B cell (primary cell): ENCODE results near the gene KCNQ5. TPM values are rescaled to one million over a fixed set of nuclear protein-coding genes. Genes with fewer than 3 reads are reported as not detected.

Source experiments
- ATAC-seq: fragments of 200-7000 bp; cut with Tn5 transposase; one replicate; pipeline ENCODE4 v1.10.0; 2021; ENCODE audit warnings: low read depth, mild to moderate bottlenecking, moderate number of reproducible peaks, moderate library complexity
- CTCF ChIA-PET: fragments of 350-600 bp; sonication (Branson Sonifier 250); formaldehyde crosslinking; loops from one replicate; lab custom pipeline; 2021; ENCODE audit warnings: antibody characterized with exemption, inconsistent platforms; lab: Charles Lee
- POLR2A ChIA-PET: fragments of 350-600 bp; sonication (Branson Sonifier 250); formaldehyde crosslinking; loops from one replicate; lab custom pipeline; 2021; ENCODE audit warnings: antibody characterized with exemption; lab: Charles Lee
- DNase-seq: peaks from one replicate; pipeline ENCODE4 v3.0.0; 2013
- H2AFZ ChIP-seq: 2 replicates; pipeline ENCODE4 v1.6.1; 2012; ENCODE audit warnings: mild to moderate bottlenecking, low read depth, low read length; ENCODE audit not compliant: insufficient read depth, poor library complexity, severe bottlenecking
- H3K27ac ChIP-seq, 2 donors: 1 replicate in 1 of 2; 2 replicates in 1 of 2; pipeline ENCODE4 v1.5.1; 2012 to 2013; ENCODE audit warnings: low read length in 2 of 2, mild to moderate bottlenecking in 2 of 2, moderate library complexity in 1 of 2
- H3K27me3 ChIP-seq, 4 experiments: fragments of 200-600 bp in 1 of 4; sonication (generic) in 1 of 4; replicated peaks in 1 of 4; 1 replicate in 2 of 4; 2 replicates in 2 of 4; pipeline versions ENCODE4 v1.6.1 to v1.7.0; 2013 to 2016; ENCODE audit warnings: low read length in 3 of 4, mild to moderate bottlenecking in 2 of 4, mixed read lengths in 1 of 4, moderate library complexity in 1 of 4; ENCODE audit not compliant: insufficient read depth in 4 of 4, control insufficient read depth in 3 of 4; ENCODE audit errors: control extremely low read depth in 1 of 4
- H3K36me3 ChIP-seq, 2 experiments: replicated peaks in 1 of 2; 1 replicate in 1 of 2; 2 replicates in 1 of 2; pipeline versions ENCODE4 v1.6.1 to v1.7.1; 2013; ENCODE audit warnings: low read length in 1 of 2; ENCODE audit not compliant: insufficient read depth in 2 of 2, control insufficient read depth in 1 of 2; ENCODE audit errors: control extremely low read depth in 1 of 2, extremely low read depth in 1 of 2
- H3K4me1 ChIP-seq, 2 donors: fragments of 200-600 bp in 1 of 2; sonication (generic) in 1 of 2; 1 replicate in 1 of 2; 2 replicates in 1 of 2; pipeline versions ENCODE4 v1.5.1 to v1.6.1; 2013 to 2017; ENCODE audit warnings: low read length in 2 of 2; ENCODE audit not compliant: control insufficient read depth in 2 of 2, insufficient read depth in 2 of 2
- H3K4me2 ChIP-seq: replicated peaks from 2 replicates; pipeline ENCODE3; 2012; ENCODE audit warnings: mild to moderate bottlenecking, low read depth, low read length; ENCODE audit not compliant: poor library complexity, severe bottlenecking
- H3K4me3 ChIP-seq, 5 experiments: fragments of 200-600 bp in 1 of 5; sonication (generic) in 1 of 5; 1 replicate in 3 of 5; 2 replicates in 2 of 5; pipeline versions ENCODE4 v1.5.1 to v1.7.0; 2011 to 2016; ENCODE audit warnings: low read length in 4 of 5, mild to moderate bottlenecking in 4 of 5, low read depth in 2 of 5, control low read depth in 1 of 5, moderate library complexity in 1 of 5; ENCODE audit not compliant: insufficient read depth in 1 of 5; ENCODE audit errors: control extremely low read depth in 1 of 5, extremely low read depth in 1 of 5
- H3K79me2 ChIP-seq: fragments of 200-600 bp; sonication (generic); one replicate; pipeline ENCODE4 v1.6.0; 2016; ENCODE audit warnings: low read length; ENCODE audit not compliant: control insufficient read depth, insufficient read depth
- H3K9ac ChIP-seq: fragments of 200-600 bp; sonication (generic); 2 replicates; pipeline ENCODE4 v1.6.1; 2017; ENCODE audit warnings: mild to moderate bottlenecking, low read length, moderate library complexity
- H3K9me3 ChIP-seq, 3 donors: one replicate each; pipeline versions ENCODE4 v1.6.1 to v1.7.1; 2013; ENCODE audit warnings: low read length in 2 of 3; ENCODE audit not compliant: control insufficient read depth in 2 of 3, insufficient read depth in 1 of 3; ENCODE audit errors: control extremely low read depth in 1 of 3
- H4K20me1 ChIP-seq: 2 replicates; pipeline ENCODE4 v1.6.0; 2012; ENCODE audit warnings: mild to moderate bottlenecking, low read length; ENCODE audit not compliant: insufficient read depth, control insufficient read depth, poor library complexity, severe bottlenecking
- H3K27ac Mint-ChIP-seq: one replicate; pipeline ENCODE4 v1.8.0; 2021; ENCODE audit warnings: mixed read lengths
- H3K27me3 Mint-ChIP-seq: one replicate; pipeline ENCODE4 v1.8.0; 2021; ENCODE audit warnings: mixed read lengths
- H3K4me1 Mint-ChIP-seq: one replicate; pipeline ENCODE4 v1.8.0; 2021; ENCODE audit warnings: mixed read lengths
- H3K4me3 Mint-ChIP-seq: one replicate; pipeline ENCODE4 v1.8.0; 2021; ENCODE audit warnings: mixed read lengths
- H3K9me3 Mint-ChIP-seq: one replicate; pipeline ENCODE4 v1.8.0; 2022; ENCODE audit warnings: mixed read lengths; ENCODE audit not compliant: insufficient read depth
- EZH2 ChIP-seq: IDR thresholded peaks from 2 replicates; pipeline ENCODE4 v1.6.1; 2012; ENCODE audit warnings: borderline replicate concordance, low read depth, mild to moderate bottlenecking, moderate library complexity, low read length; ENCODE audit not compliant: insufficient read depth, poor library complexity, severe bottlenecking
- WGBS: methylation state at CpG from one replicate; pipeline ENCODE4 v1.1.5; 2013; ENCODE audit warnings: missing lambda C conversion rate; ENCODE audit not compliant: insufficient coverage; 5-methylcytosine and 5-hydroxymethylcytosine counted together
- intact Hi-C: fragments of 100-400 bp; cut with micrococcal nuclease; formaldehyde crosslinking; loops from one replicate; pipeline ENCODE4 v1.10.0; 2022
- polyA plus RNA-seq: library from polyadenylated mRNA; depleted of rRNA; stranded (reverse); fragments of >200 nt; gene quantifications from 2 replicates; pipeline ENCODE4 v1.2.3, GENCODE V29; 2012
- total RNA-seq, 2 donors: library from RNA; stranded (reverse); fragments of 120-200 nt in 1 of 2; gene quantifications; 1 replicate in 1 of 2; 2 replicates in 1 of 2; pipeline versions ENCODE4 v1.2.3 to v1.2.4, GENCODE V29; 2013 to 2022
- TF ChIP-seq, protein P1 (sequence below): fragments of 200-600 bp; IDR thresholded peaks from one replicate; pipeline ENCODE4 v1.8.0; 2022; ENCODE audit warnings: antibody characterized with exemption, mild to moderate bottlenecking

Gene KCNQ5
- total and polyA plus RNA-seq, 2 donors (not counting 1 experiment from before 2014, with no cell fraction given): 2.3 to 9.4 TPM

GRCh38 chr6:72631480-72631879 is 9.6 kb downstream of the KCNQ5 start:
- TF ChIP-seq EZH2: no peak
- TF ChIP-seq, protein P1, sequence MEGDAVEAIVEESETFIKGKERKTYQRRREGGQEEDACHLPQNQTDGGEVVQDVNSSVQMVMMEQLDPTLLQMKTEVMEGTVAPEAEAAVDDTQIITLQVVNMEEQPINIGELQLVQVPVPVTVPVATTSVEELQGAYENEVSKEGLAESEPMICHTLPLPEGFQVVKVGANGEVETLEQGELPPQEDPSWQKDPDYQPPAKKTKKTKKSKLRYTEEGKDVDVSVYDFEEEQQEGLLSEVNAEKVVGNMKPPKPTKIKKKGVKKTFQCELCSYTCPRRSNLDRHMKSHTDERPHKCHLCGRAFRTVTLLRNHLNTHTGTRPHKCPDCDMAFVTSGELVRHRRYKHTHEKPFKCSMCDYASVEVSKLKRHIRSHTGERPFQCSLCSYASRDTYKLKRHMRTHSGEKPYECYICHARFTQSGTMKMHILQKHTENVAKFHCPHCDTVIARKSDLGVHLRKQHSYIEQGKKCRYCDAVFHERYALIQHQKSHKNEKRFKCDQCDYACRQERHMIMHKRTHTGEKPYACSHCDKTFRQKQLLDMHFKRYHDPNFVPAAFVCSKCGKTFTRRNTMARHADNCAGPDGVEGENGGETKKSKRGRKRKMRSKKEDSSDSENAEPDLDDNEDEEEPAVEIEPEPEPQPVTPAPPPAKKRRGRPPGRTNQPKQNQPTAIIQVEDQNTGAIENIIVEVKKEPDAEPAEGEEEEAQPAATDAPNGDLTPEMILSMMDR: no peak
- Histone ChIP-seq H4K20me1 (peaks cover 7% of the 10 kb centered on the region), H3K9me3 (peaks cover 0 to 5% (median 0%) of the 10 kb centered on the region in 3 donors), H3K36me3 (peaks cover 0 to 1% of the 10 kb centered on the region in 2 experiments), H2AFZ (no peak overlapping the region), H3K9ac (no peak overlapping the region), H3K79me2 (peaks cover 86% of the 10 kb centered on the region), H3K27ac (no peak overlapping the region), H3K4me3 (no peak overlapping the region), H3K27me3 (no peaks in the 10 kb centered on the region), H3K4me1 (peaks cover 0 to 3% of the 10 kb centered on the region in 2 donors), H3K4me2 (no peak overlapping the region)
- Mint-ChIP-seq H3K9me3 (peaks cover 2% of the 10 kb centered on the region), H3K4me3 (no peak overlapping the region), H3K27me3 (no peaks in the 10 kb centered on the region), H3K4me1 (peaks cover 12% of the 10 kb centered on the region), H3K27ac (no peak overlapping the region)
- ATAC-seq (no peak), DNase-seq (no peak)
- POLR2A ChIA-PET: no interaction called here
- intact Hi-C loops: no loop called here
- CTCF ChIA-PET: interaction anchor here (1.0 to 1.1 kb wide), 2 partner anchors 15 to 34 kb away, joined by 3 read pairs; no protein-coding TSS in a partner anchor

DNA sequence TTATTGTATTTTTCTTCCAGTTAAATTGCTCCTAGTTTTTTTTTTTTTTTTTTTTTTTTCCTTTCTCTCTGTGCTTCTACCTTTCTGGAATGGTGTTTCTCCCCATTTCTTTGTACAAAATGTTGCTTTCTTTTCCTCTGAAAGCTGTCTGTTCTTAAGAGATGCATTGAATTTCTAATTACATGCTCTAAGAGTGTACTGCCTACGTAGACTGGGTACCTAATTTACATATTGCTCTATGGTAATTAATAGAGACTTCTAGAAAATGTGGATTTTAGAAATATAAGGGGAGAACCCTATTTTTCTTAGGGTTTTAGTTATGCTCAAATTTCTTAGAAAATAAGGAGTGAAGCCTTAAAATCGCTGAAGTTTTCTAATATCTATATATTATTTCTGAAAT is 13.8 kb downstream of the KCNQ5 start:
- Histone ChIP-seq H3K4me3 (no peak overlapping the region), H4K20me1 (peaks cover 12% of the 10 kb centered on the region), H3K4me1 (peaks cover 0 to 3% of the 10 kb centered on the region in 2 donors), H3K79me2 (peaks cover 87% of the 10 kb centered on the region), H2AFZ (no peak overlapping the region), H3K27ac (no peak overlapping the region), H3K9me3 (peaks cover 0 to 5% (median 0%) of the 10 kb centered on the region in 3 donors), H3K36me3 (peaks cover 0 to 1% of the 10 kb centered on the region in 2 experiments), H3K27me3 (no peaks in the 10 kb centered on the region), H3K4me2 (no peak overlapping the region), H3K9ac (no peak overlapping the region)
- Mint-ChIP-seq H3K27ac (no peak overlapping the region), H3K9me3 (peaks cover 2% of the 10 kb centered on the region), H3K27me3 (no peaks in the 10 kb centered on the region), H3K4me1 (peaks cover 17% of the 10 kb centered on the region), H3K4me3 (no peak overlapping the region)
- intact Hi-C loops: no loop called here
- ChIA-PET POLR2A (no interaction called here), CTCF (interaction anchor here (0.9 to 1.7 kb wide), 7 partner anchors 8 to 473 kb away, joined by 3 to 6 read pairs (median 4); no protein-coding TSS in a partner anchor)
- TF ChIP-seq, protein P1: no peak
- DNase-seq: no peak
- ATAC-seq: no peak
- no CpG with 5 or more reads among the region's 2 CpGs for WGBS
